WTC11 (cell line): ENCODE results near the gene EFCAB8.

Source experiments
- CTCF ChIP-seq: fragments of 200-600 bp; IDR thresholded peaks from 2 replicates; pipeline ENCODE4 v1.8.0; 2022; ENCODE audit warnings: antibody characterized with exemption
- ERG ChIP-seq: fragments of 250-450 bp; sonication (Bioruptor Pico); IDR thresholded peaks from 2 replicates; pipeline ENCODE4 v1.8.0; 2021; ENCODE audit warnings: mild to moderate bottlenecking
- USF1 ChIP-seq: sonication (generic); formaldehyde crosslinking; IDR thresholded peaks from 2 replicates; pipeline ENCODE4 v1.8.0; 2022; ENCODE audit warnings: mild to moderate bottlenecking, missing genetic modification reagents

GRCh38 chr20:32987044-32987825 lies 128.5 kb downstream of the EFCAB8 start:
- TF ChIP-seq CTCF (no peak), USF1 (CRISPR knock-in tag) (no peak), ERG (CRISPR knock-in tag) (no peak)
